ENCODE data around the gene MIEF1.

DNA sequence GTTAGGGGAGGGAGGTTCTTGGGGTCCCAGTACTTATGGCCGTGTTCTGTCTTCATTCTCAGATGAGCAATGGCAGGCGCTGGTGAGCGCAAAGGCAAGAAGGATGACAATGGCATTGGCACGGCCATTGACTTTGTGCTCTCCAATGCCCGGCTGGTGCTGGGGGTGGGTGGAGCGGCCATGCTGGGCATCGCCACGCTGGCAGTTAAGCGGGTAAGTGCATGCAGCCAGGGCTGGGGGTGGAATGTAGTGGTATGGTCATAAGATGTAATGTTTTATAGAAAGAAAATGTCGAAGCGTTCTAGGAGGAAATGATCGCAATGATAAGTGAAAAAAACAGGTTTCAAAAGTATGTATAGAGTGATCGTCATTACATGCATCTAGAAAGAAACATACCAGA is 9.1 kb downstream of the MIEF1 start:
- TF ChIP-seq, protein P1, sequence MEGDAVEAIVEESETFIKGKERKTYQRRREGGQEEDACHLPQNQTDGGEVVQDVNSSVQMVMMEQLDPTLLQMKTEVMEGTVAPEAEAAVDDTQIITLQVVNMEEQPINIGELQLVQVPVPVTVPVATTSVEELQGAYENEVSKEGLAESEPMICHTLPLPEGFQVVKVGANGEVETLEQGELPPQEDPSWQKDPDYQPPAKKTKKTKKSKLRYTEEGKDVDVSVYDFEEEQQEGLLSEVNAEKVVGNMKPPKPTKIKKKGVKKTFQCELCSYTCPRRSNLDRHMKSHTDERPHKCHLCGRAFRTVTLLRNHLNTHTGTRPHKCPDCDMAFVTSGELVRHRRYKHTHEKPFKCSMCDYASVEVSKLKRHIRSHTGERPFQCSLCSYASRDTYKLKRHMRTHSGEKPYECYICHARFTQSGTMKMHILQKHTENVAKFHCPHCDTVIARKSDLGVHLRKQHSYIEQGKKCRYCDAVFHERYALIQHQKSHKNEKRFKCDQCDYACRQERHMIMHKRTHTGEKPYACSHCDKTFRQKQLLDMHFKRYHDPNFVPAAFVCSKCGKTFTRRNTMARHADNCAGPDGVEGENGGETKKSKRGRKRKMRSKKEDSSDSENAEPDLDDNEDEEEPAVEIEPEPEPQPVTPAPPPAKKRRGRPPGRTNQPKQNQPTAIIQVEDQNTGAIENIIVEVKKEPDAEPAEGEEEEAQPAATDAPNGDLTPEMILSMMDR (IDR thresholded peaks at IDR 0.05) = no peak
- TF ChIP-seq EZH2 (IDR thresholded peaks at IDR 0.05; ENCODE audit: borderline replicate concordance, insufficient read depth, low read depth, low read length, poor library complexity, severe bottlenecking) = no peak

Measured in B cell (primary cell).